Upper lobe of left lung (tissue), 6 donors: Measurements from ENCODE around the gene OPCML. TPM values are rescaled to one million over a fixed set of nuclear protein-coding genes. Genes with fewer than 3 reads are reported as not detected.

Source experiments
- ATAC-seq, 2 donors: fragments of 200-7000 bp; cut with Tn5 transposase; one replicate each; pipeline ENCODE4 v1.9.1; 2022; ENCODE audit warnings: mild to moderate bottlenecking in 2 of 2, moderate library complexity in 2 of 2; ENCODE audit not compliant: low FRiP score in 2 of 2
- DNase-seq, 2 donors: peaks; one replicate each; pipeline ENCODE4 v3.0.0-alpha.2; 2019 to 2020
- H3K27ac ChIP-seq, 4 donors: fragments of 200-600 bp; sonication (generic); one replicate each; pipeline ENCODE4 v1.5.1; 2016 to 2019
- H3K27me3 ChIP-seq, 4 donors: fragments of 200-600 bp; sonication (generic); one replicate each; pipeline ENCODE4 v1.5.1; 2017 to 2019
- H3K36me3 ChIP-seq, 4 donors: fragments of 200-600 bp; sonication (generic); one replicate each; pipeline ENCODE4 v1.5.1; 2016 to 2019
- H3K4me1 ChIP-seq, 4 donors: fragments of 200-600 bp; sonication (generic); one replicate each; pipeline ENCODE4 v1.5.1; 2018 to 2019
- H3K4me3 ChIP-seq, 4 donors: fragments of 200-600 bp; sonication (generic); one replicate each; pipeline ENCODE4 v1.5.1; 2017 to 2019; ENCODE audit warnings: mild to moderate bottlenecking in 2 of 4, moderate library complexity in 1 of 4
- H3K9me3 ChIP-seq, 4 donors: fragments of 200-600 bp; sonication (generic); one replicate each; pipeline ENCODE4 v1.5.1; 2018 to 2019
- CTCF ChIP-seq, 6 experiments: fragments of 450-650 bp in 4 of 6; fragments of 200-600 bp in 2 of 6; sonication (generic) in 2 of 6; IDR thresholded peaks; one replicate each; pipeline ENCODE4 v1.5.1; 2016 to 2019; ENCODE audit warnings: antibody characterized with exemption in 6 of 6
- EP300 ChIP-seq, 4 donors: sonication (generic); formaldehyde crosslinking; IDR thresholded peaks; one replicate each; pipeline ENCODE4 v1.5.1; 2017; ENCODE audit warnings: antibody characterized with exemption in 4 of 4, control low read depth in 2 of 4
- POLR2A ChIP-seq, 4 donors: fragments of 450-650 bp; IDR thresholded peaks; one replicate each; pipeline ENCODE4 v1.5.1; 2016 to 2017; ENCODE audit warnings: antibody characterized with exemption in 4 of 4, mild to moderate bottlenecking in 2 of 4
- POLR2AphosphoS5 ChIP-seq, 2 donors: sonication (generic); formaldehyde crosslinking; IDR thresholded peaks; one replicate each; pipeline ENCODE4 v1.5.1; 2017; ENCODE audit warnings: antibody characterized with exemption in 2 of 2
- whole genome bisulfite sequencing, 2 donors: methylation state at CpG; one replicate each; pipeline ENCODE4 v1.1.5; 2017 to 2018; 5-methylcytosine and 5-hydroxymethylcytosine counted together
- total RNA-seq, 6 donors: library from RNA; depleted of rRNA in 4 of 6; stranded (reverse); fragments of >200 nt in 4 of 6; gene quantifications; one replicate each; pipeline versions ENCODE4 v1.1.0 to v1.2.1, GENCODE V29; 2016 to 2021
- donor health status: DM: no; HTN: no; CAD: no; lungs with moderate emphysema.
- donor health status: DM: no; HTN: yes; CAD: no; lungs with severe emphysema.

The OPCML gene
- total RNA-seq, 6 donors from 2014 or later = 0.10 TPM; not detected in 5

- no peak for DNase-seq
These were observed 3.9 kb upstream of the OPCML start for GRCh38 chr11:133536198-133536597.

GRCh38 chr11:133533205-133533604 lies 904 bp upstream of the OPCML start:
- TF ChIP-seq POLR2A (IDR thresholded peaks at IDR 0.05) = no peak
- TF ChIP-seq POLR2AphosphoS5 (IDR thresholded peaks at IDR 0.05) = no peak
- no peak for TF ChIP-seq CTCF (IDR thresholded peaks at IDR 0.05)
- TF ChIP-seq EP300 (IDR thresholded peaks at IDR 0.05) = no peak
- Histone ChIP-seq H3K27ac (no peak overlapping the region), H3K36me3 (no peaks in the 10 kb centered on the region), H3K9me3 (no peaks in the 10 kb centered on the region), H3K4me3 (no peak overlapping the region), H3K4me1 (no peaks in the 10 kb centered on the region), H3K27me3 (peaks cover 0 to 5% (median 0%) of the 10 kb centered on the region in 4 donors)
- 45 to 56% methylated on average over 6 of the region's 6 CpGs for WGBS, 2 donors
- no peak for DNase-seq
- ATAC-seq = no peak

More at GRCh38 chr11:133536198-133536597, 3.9 kb upstream of the OPCML start:
- H3K9me3 ChIP-seq = no peaks in the 10 kb centered on the region
- no peaks in the 10 kb centered on the region for H3K27me3 ChIP-seq
- WGBS, 2 donors = 75 to 89% methylated on average over 1 of the region's 1 CpG
- no peak overlapping the region for H3K4me3 ChIP-seq
- no peaks in the 10 kb centered on the region for H3K36me3 ChIP-seq
- no peak for ATAC-seq
- H3K27ac ChIP-seq = no peak overlapping the region
- H3K4me1 ChIP-seq = no peaks in the 10 kb centered on the region
- TF ChIP-seq POLR2A (IDR thresholded peaks at IDR 0.05) (no peak), POLR2AphosphoS5 (IDR thresholded peaks at IDR 0.05) (no peak), EP300 (IDR thresholded peaks at IDR 0.05) (no peak), CTCF (IDR thresholded peaks at IDR 0.05) (no peak)

- WGBS, 2 donors = 7 to 12% methylated on average over 6 of the region's 6 CpGs
- Histone ChIP-seq H3K27ac (no peak overlapping the region), H3K4me1 (no peaks in the 10 kb centered on the region), H3K27me3 (peaks cover 0 to 5% (median 0%) of the 10 kb centered on the region in 4 donors), H3K9me3 (no peaks in the 10 kb centered on the region), H3K4me3 (no peak overlapping the region), H3K36me3 (no peaks in the 10 kb centered on the region)
- ATAC-seq = no peak
- no peak for TF ChIP-seq CTCF (IDR thresholded peaks at IDR 0.05)
- no peak for TF ChIP-seq POLR2AphosphoS5 (IDR thresholded peaks at IDR 0.05)
- no peak for TF ChIP-seq POLR2A (IDR thresholded peaks at IDR 0.05)
- no peak for TF ChIP-seq EP300 (IDR thresholded peaks at IDR 0.05)
- DNase-seq = no peak
These were observed 843 bp downstream of the OPCML start for GRCh38 chr11:133531458-133531857.

GRCh38 chr11:133530501-133530835 lies 1.8 kb downstream of the OPCML start:
- Histone ChIP-seq H3K27me3 (peaks cover 0 to 5% (median 0%) of the 10 kb centered on the region in 4 donors), H3K9me3 (no peaks in the 10 kb centered on the region), H3K36me3 (no peaks in the 10 kb centered on the region), H3K4me1 (no peaks in the 10 kb centered on the region), H3K27ac (no peak overlapping the region), H3K4me3 (no peak overlapping the region)
- no peak for ATAC-seq
- no peak for TF ChIP-seq POLR2AphosphoS5 (IDR thresholded peaks at IDR 0.05)
- 0% methylated on average over 3 of the region's 3 CpGs; no CpG with 5 or more reads in 1 of the 2 donors for WGBS, 2 donors
- DNase-seq = no peak

GRCh38 chr11:133529807-133530500 lies 2.3 kb downstream of the OPCML start:
- H3K36me3 ChIP-seq = no peaks in the 10 kb centered on the region
- no peaks in the 10 kb centered on the region for H3K4me1 ChIP-seq
- DNase-seq (peak in 1 of 2 donors; percentile 25), ATAC-seq (no peak)
- H3K27me3 ChIP-seq = peaks cover 0 to 5% (median 0%) of the 10 kb centered on the region in 4 donors
- no peak overlapping the region for H3K27ac ChIP-seq
- TF ChIP-seq CTCF (IDR thresholded peaks at IDR 0.05) = no peak
- no peak for TF ChIP-seq EP300 (IDR thresholded peaks at IDR 0.05)
- TF ChIP-seq POLR2AphosphoS5 (IDR thresholded peaks at IDR 0.05) = no peak
- no peak for TF ChIP-seq POLR2A (IDR thresholded peaks at IDR 0.05)
- H3K4me3 ChIP-seq = no peak overlapping the region
- WGBS, 2 donors = 16 to 20% methylated on average over 12 to 18 of the region's 18 CpGs
- H3K9me3 ChIP-seq = no peaks in the 10 kb centered on the region
